Memory B cell (primary cell): ENCODE data around the gene BTBD17.

Experiments used
- ATAC-seq: fragments of 150-1000 bp; cut with Tn5 transposase; 2 replicates; pipeline ENCODE4 v1.10.0; 2021; ENCODE audit warnings: low read depth, mild to moderate bottlenecking, moderate library complexity
- DNase-seq, 2 donors: peaks; one replicate each; pipeline ENCODE4 v3.0.0; 2022; ENCODE audit warnings: low spot score in 2 of 2
- H3K27ac Mint-ChIP-seq: one replicate; pipeline ENCODE4 v1.8.0; 2022; ENCODE audit warnings: mild to moderate bottlenecking, moderate library complexity, mixed read lengths
- H3K27me3 Mint-ChIP-seq: one replicate; pipeline ENCODE4 v1.8.0; 2022; ENCODE audit warnings: mixed read lengths
- H3K36me3 Mint-ChIP-seq: one replicate; pipeline ENCODE4 v1.8.0; 2022; ENCODE audit warnings: mild to moderate bottlenecking, mixed read lengths
- H3K4me1 Mint-ChIP-seq: one replicate; pipeline ENCODE4 v1.8.0; 2022; ENCODE audit warnings: mixed read lengths
- H3K4me3 Mint-ChIP-seq: one replicate; pipeline ENCODE4 v1.8.0; 2022; ENCODE audit warnings: mild to moderate bottlenecking, moderate library complexity, mixed read lengths
- H3K9me3 Mint-ChIP-seq: one replicate; pipeline ENCODE4 v1.8.0; 2022; ENCODE audit warnings: mixed read lengths

The BTBD17 gene

GRCh38 chr17:74393346-74393942 lies 31.8 kb upstream of the BTBD17 start:
- H3K36me3 Mint-ChIP-seq: no peaks in the 10 kb centered on the region
- no peak overlapping the region for H3K27ac Mint-ChIP-seq
- H3K4me1 Mint-ChIP-seq: no peaks in the 10 kb centered on the region
- no peak for DNase-seq
- H3K4me3 Mint-ChIP-seq: no peak overlapping the region
- no peak for ATAC-seq
- H3K9me3 Mint-ChIP-seq: no peaks in the 10 kb centered on the region
- peaks cover 17% of the 10 kb centered on the region for H3K27me3 Mint-ChIP-seq

DNA sequence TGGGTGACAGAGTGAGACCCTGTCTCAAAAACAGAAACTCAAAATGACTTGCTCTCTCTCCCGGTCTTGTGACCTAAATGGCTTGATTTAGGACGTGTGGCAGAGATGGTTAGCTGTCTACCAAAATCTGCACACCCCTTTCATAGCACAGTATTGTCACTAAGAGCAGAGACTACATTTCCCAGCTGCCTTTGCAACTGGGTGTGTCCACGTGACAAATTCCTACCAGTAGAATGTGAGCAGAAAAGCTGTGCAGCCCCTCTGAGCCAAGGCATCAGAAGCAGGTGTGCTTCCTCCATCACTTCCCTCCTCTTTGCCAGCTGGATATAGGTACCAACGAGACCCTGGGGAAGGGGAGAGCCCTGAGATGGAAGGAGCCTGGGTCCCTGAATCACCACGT lies 31.2 kb upstream of the BTBD17 start:
- DNase-seq (no peak), ATAC-seq (no peak)
- Mint-ChIP-seq H3K4me3 (no peak overlapping the region), H3K27ac (no peak overlapping the region), H3K36me3 (no peaks in the 10 kb centered on the region), H3K9me3 (no peaks in the 10 kb centered on the region), H3K27me3 (peaks cover 17% of the 10 kb centered on the region), H3K4me1 (no peaks in the 10 kb centered on the region)

- H3K4me1 Mint-ChIP-seq: no peaks in the 10 kb centered on the region
- no peaks in the 10 kb centered on the region for H3K36me3 Mint-ChIP-seq
- H3K4me3 Mint-ChIP-seq: no peak overlapping the region
- DNase-seq (no peak), ATAC-seq (no peak)
- no peak overlapping the region for H3K27ac Mint-ChIP-seq
- peaks cover 17% of the 10 kb centered on the region for H3K27me3 Mint-ChIP-seq
- H3K9me3 Mint-ChIP-seq: no peaks in the 10 kb centered on the region
Measured at GRCh38 chr17:74391771-74392170, 30.1 kb upstream of the BTBD17 start.

DNA sequence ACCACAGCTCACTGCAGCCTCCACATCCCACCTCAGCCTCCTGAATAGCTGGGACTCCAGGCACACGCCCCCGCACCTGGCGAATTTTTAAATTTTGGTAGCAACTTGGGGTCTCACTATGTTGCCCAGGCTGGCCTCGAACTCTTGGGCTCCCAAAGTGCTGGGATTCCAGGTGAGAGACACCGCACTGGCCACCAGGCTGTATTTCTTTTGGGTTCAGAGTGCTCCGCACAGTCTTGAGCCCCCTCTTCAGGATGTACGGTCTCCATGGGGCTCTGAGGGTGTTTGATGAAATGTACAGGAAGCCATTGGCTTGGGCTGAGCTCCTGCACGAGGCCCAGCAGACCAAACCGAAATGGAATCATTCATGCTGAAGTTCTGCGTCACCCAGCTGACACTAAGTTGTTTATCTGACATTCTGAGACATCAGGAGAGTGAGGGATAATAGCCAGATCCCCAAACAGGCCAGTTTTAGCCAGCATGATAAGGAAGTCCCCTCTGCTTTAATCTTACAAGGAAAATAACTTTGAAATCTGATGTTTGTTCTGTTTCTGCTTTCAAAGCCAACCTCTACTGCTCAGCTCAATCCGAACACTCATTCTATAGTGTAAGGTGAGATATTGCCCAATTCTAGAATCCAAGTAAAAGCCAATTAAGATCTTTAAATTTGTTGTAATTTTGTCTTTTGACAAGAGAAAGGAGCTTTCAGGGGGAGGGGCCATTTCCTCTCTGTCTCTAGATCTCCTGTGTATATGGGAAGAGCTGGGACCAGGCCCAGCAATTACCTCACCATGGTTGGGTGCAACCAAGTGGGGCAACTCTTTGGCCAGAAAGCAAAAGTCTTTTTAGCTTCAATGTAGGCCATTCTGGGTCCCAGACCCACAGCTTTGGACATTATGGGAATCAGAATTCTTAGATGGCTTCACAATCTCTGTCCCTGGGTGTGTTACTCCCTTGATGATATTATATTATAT lies 29.3 kb upstream of the BTBD17 start:
- H3K4me1 Mint-ChIP-seq: no peaks in the 10 kb centered on the region
- peaks cover 17% of the 10 kb centered on the region for H3K27me3 Mint-ChIP-seq
- no peak overlapping the region for H3K4me3 Mint-ChIP-seq
- peak overlapping the region; percentile 63 for H3K27ac Mint-ChIP-seq
- no peak for ATAC-seq
- no peaks in the 10 kb centered on the region for H3K9me3 Mint-ChIP-seq
- H3K36me3 Mint-ChIP-seq: no peaks in the 10 kb centered on the region
- DNase-seq: no peak

GRCh38 chr17:74389937-74390679 lies 28.4 kb upstream of the BTBD17 start:
- Mint-ChIP-seq H3K36me3 (no peaks in the 10 kb centered on the region), H3K27ac (peak overlapping the region; percentile 63), H3K4me3 (no peak overlapping the region), H3K9me3 (no peaks in the 10 kb centered on the region), H3K27me3 (peaks cover 13% of the 10 kb centered on the region), H3K4me1 (no peaks in the 10 kb centered on the region)
- ATAC-seq (no peak), DNase-seq (no peak)

GRCh38 chr17:74389084-74389753 lies 27.6 kb upstream of the BTBD17 start:
- Mint-ChIP-seq H3K36me3 (no peaks in the 10 kb centered on the region), H3K27ac (no peak overlapping the region), H3K9me3 (no peaks in the 10 kb centered on the region), H3K4me1 (no peaks in the 10 kb centered on the region), H3K27me3 (peaks cover 15% of the 10 kb centered on the region), H3K4me3 (no peak overlapping the region)
- no peak for ATAC-seq
- no peak for DNase-seq

DNA sequence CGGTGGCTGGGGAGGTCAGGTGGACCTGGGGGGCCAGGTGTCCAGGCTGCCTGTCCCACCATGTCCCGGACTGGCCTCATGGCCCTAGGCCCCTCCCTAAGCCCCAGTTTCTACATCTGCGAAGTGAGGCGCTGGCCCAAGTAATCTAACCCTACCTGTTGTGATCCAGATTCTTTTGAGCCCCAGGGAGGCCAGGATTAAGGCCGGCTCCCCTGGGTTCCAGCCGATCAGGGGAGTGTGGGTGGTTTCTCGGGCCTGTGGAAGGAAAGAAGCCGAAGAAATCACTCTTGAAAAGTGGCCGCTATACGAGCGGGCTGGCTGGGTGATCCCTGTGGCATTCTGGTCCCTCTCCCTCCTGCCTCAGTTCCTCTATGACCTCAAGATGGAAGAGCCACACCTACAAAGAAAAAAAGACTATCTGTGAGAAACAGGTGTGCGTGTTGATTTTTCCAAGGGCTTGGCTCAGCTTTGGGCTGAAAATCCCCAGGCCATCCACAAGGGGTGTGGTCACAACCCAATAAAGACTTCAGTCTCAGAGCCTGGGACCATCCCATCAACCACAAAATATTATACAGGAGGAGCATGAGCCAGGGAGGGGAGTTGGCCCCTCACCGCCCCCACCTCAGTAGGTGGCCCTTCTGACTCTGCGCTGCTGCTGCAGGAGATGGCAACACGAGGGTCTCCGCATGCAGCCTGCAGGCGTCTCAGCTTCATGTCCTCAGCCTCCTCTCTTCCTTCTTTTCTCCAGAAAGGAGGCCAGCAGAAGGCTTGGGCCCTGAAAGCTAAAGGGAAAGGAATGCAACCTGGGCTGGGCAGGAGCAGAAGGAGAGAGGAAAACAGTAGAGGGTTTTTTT lies 25.9 kb upstream of the BTBD17 start:
- H3K36me3 Mint-ChIP-seq: no peaks in the 10 kb centered on the region
- H3K27me3 Mint-ChIP-seq: peaks cover 17% of the 10 kb centered on the region
- ATAC-seq (no peak), DNase-seq (no peak)
- no peak overlapping the region for H3K27ac Mint-ChIP-seq
- H3K4me3 Mint-ChIP-seq: no peak overlapping the region
- H3K9me3 Mint-ChIP-seq: no peaks in the 10 kb centered on the region
- H3K4me1 Mint-ChIP-seq: no peaks in the 10 kb centered on the region

GRCh38 chr17:74386386-74386785 lies 24.7 kb upstream of the BTBD17 start:
- Mint-ChIP-seq H3K27ac (no peak overlapping the region), H3K4me3 (no peak overlapping the region), H3K36me3 (no peaks in the 10 kb centered on the region), H3K4me1 (no peaks in the 10 kb centered on the region), H3K9me3 (no peaks in the 10 kb centered on the region), H3K27me3 (peaks cover 15% of the 10 kb centered on the region)
- DNase-seq (no peak), ATAC-seq (no peak)

- H3K36me3 Mint-ChIP-seq: no peaks in the 10 kb centered on the region
- ATAC-seq (no peak), DNase-seq (no peak)
- no peak overlapping the region for H3K27ac Mint-ChIP-seq
- no peaks in the 10 kb centered on the region for H3K4me1 Mint-ChIP-seq
- no peak overlapping the region for H3K4me3 Mint-ChIP-seq
- peaks cover 14% of the 10 kb centered on the region for H3K27me3 Mint-ChIP-seq
- H3K9me3 Mint-ChIP-seq: no peaks in the 10 kb centered on the region
Measured at GRCh38 chr17:74385201-74385600, 23.5 kb upstream of the BTBD17 start.

- no peaks in the 10 kb centered on the region for H3K36me3 Mint-ChIP-seq
- ATAC-seq (no peak), DNase-seq (no peak)
- no peaks in the 10 kb centered on the region for H3K9me3 Mint-ChIP-seq
- no peak overlapping the region for H3K4me3 Mint-ChIP-seq
- no peak overlapping the region for H3K27ac Mint-ChIP-seq
- H3K27me3 Mint-ChIP-seq: peaks cover 11% of the 10 kb centered on the region
- H3K4me1 Mint-ChIP-seq: no peaks in the 10 kb centered on the region
Measured at GRCh38 chr17:74383141-74383540, 21.5 kb upstream of the BTBD17 start.

- no peaks in the 10 kb centered on the region for H3K36me3 Mint-ChIP-seq
- no peaks in the 10 kb centered on the region for H3K4me1 Mint-ChIP-seq
- no peak for DNase-seq
- H3K27me3 Mint-ChIP-seq: peaks cover 11% of the 10 kb centered on the region
- no peak overlapping the region for H3K4me3 Mint-ChIP-seq
- no peak for ATAC-seq
- H3K27ac Mint-ChIP-seq: no peak overlapping the region
- H3K9me3 Mint-ChIP-seq: no peaks in the 10 kb centered on the region
Measured at GRCh38 chr17:74380959-74381808, 19.5 kb upstream of the BTBD17 start.

- ATAC-seq (no peak), DNase-seq (no peak)
- no peaks in the 10 kb centered on the region for H3K4me1 Mint-ChIP-seq
- H3K27me3 Mint-ChIP-seq: peaks cover 11% of the 10 kb centered on the region
- H3K36me3 Mint-ChIP-seq: no peaks in the 10 kb centered on the region
- H3K9me3 Mint-ChIP-seq: no peaks in the 10 kb centered on the region
- no peak overlapping the region for H3K4me3 Mint-ChIP-seq
- no peak overlapping the region for H3K27ac Mint-ChIP-seq
Measured at GRCh38 chr17:74380086-74380958, 18.7 kb upstream of the BTBD17 start.
